GM12872 (cell line): ENCODE measurements around the gene TMEM135.

Source experiments
- CTCF ChIP-seq: IDR thresholded peaks from 3 replicates; pipeline ENCODE4 v1.5.1; 2011; ENCODE audit warnings: low read depth, mild to moderate bottlenecking, low read length, moderate library complexity; ENCODE audit not compliant: insufficient read depth

TMEM135 gene

DNA sequence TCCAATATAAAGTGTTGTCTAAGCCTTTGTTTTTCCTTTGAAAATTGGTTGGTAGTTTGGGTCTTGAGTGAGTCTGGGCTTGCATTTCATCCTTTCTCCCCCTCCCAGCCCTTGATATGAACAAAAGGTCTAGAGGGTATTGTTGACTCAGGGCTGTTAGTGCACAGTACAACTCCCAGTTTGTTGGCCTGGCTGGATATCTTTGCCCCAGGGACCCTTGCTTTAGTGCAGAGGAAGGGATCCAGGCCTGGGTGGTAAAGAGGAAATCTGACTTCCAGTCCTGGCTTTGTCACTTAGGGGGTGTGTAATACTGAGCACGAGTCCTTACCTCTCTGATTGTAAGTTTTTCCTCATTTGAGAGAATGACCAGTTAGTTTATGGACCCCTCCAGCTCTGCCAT, 330.4 kb downstream of the TMEM135 start:
- TF ChIP-seq CTCF: no peak

- no peak for TF ChIP-seq CTCF
These were observed 331.2 kb downstream of the TMEM135 start for GRCh38 chr11:87368858-87369480.

DNA sequence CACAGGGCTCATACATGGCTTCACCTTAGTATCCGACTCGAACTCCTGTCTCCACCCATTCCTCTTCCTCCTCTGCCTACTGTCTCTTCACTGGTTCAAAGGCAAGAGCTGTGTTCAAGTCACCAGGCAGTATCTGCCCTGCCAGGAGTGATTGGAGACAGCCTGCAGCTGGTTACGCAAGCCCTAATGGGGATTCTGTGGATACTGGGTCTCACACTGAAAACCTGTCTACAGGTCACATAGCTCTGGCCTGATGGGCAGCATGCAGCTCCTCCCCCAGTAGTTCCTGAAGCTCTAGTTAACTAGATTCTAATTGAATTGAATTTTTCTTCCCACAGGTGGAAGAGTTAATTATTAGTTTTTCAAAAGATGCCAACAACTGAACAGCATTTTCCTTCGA, 332.2 kb downstream of the TMEM135 start:
- no peak for TF ChIP-seq CTCF

GRCh38 chr11:87372065-87372464, 334.3 kb downstream of the TMEM135 start:
- no peak for TF ChIP-seq CTCF
